Mammary epithelial cell (primary cell): ENCODE results near the gene CSNK1A1.

Experiments used
- EZH2 ChIP-seq: IDR thresholded peaks from 2 replicates; pipeline ENCODE4 v1.6.1; 2012; ENCODE audit warnings: low read length, inconsistent platforms, borderline replicate concordance
- TF ChIP-seq, protein P1 (sequence below), 2 donors: IDR thresholded peaks in 1 of 2; conservative IDR thresholded peaks in 1 of 2; 2 replicates each; pipeline ENCODE4 v1.5.1; 2011 to 2012; ENCODE audit warnings: inconsistent platforms in 2 of 2, low read length in 2 of 2, mild to moderate bottlenecking in 2 of 2, control low read depth in 1 of 2, low read depth in 1 of 2; ENCODE audit not compliant: insufficient read depth in 1 of 2; ENCODE audit errors: extremely low read depth in 1 of 2

DNA sequence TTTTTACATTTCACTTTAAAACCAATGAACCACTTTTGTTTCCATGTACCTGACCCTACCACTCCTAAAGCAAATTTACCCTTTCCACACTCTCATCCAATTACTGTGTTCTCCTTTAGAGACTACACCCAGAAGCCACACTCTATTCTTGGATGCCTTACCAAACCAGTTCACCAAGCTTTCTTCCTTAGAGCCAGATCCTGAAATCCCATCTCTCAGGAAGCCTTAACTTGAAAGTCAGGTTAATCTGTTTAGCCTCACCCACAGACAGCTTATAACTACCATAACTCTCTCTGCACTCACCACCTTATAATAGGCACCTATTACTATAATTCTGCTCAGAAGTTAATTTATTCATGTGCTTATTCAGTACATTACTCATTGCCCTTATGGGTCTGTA is 4.3 kb downstream of the CSNK1A1 start:
- TF ChIP-seq, protein P1, sequence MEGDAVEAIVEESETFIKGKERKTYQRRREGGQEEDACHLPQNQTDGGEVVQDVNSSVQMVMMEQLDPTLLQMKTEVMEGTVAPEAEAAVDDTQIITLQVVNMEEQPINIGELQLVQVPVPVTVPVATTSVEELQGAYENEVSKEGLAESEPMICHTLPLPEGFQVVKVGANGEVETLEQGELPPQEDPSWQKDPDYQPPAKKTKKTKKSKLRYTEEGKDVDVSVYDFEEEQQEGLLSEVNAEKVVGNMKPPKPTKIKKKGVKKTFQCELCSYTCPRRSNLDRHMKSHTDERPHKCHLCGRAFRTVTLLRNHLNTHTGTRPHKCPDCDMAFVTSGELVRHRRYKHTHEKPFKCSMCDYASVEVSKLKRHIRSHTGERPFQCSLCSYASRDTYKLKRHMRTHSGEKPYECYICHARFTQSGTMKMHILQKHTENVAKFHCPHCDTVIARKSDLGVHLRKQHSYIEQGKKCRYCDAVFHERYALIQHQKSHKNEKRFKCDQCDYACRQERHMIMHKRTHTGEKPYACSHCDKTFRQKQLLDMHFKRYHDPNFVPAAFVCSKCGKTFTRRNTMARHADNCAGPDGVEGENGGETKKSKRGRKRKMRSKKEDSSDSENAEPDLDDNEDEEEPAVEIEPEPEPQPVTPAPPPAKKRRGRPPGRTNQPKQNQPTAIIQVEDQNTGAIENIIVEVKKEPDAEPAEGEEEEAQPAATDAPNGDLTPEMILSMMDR (conservative IDR thresholded peaks at IDR 0.05 in 1 of 2, IDR thresholded peaks at IDR 0.05 in 1 of 2; ENCODE audit: extremely low read depth in 1 of 2, insufficient read depth in 1 of 2, low read depth in 1 of 2, low read length in 2 of 2) = no peak
- no peak for TF ChIP-seq EZH2
